Measurements from ENCODE around the gene CYP2D6. TPM values are rescaled to one million over a fixed set of nuclear protein-coding genes. Genes with fewer than 3 reads are reported as not detected.

Gene CYP2D6
- total and polyA plus RNA-seq, 2 of the 8 experiments (the other 6 are each of a cell fraction or from before 2014, with no cell fraction given) = 0.93 to 1.7 TPM

DNA sequence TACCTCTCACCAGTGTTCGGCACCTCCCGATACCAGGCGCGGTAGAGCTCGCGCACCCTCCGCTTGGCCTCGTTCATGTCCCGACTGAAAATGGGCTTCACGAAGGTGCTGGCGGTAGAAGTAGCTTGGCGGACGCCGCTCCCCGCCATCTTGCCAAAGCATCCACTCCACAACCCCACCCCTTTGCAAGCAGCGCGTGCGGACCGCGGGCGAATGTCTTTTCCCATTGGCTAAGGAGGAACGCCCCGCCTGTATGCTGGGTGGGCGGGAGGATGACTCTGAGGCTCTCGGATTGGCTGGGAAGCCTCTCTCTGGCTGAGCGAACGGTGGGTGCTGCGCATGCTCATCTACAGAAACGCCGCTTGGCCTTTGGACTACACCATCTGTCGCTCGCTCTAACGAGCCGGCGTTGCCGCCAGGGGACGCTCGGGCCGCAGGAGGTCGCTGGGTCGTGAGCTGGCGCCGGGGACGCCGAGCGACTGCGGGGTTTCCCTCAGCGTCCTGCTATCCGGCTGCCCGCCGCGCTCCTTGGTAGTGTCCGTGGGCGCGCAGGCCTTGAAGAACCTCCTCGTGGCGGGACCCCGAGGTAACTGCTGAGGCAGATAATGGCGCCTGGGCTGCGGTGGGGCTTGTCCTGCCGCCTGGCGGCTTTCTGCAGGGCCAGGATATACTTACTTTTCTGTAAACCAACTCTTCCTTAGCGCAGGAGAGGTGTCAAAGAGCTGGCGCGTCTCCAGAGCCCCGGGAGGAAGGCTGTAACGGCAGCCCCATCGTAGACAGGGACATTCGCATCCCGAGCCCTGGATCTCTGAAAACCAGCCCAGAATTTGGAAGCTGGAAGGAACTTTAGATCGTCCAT is 39.8 kb downstream of the CYP2D6 start, which contains the start of gene NDUFA6 (continued):
- TF ChIP-seq, protein P1, sequence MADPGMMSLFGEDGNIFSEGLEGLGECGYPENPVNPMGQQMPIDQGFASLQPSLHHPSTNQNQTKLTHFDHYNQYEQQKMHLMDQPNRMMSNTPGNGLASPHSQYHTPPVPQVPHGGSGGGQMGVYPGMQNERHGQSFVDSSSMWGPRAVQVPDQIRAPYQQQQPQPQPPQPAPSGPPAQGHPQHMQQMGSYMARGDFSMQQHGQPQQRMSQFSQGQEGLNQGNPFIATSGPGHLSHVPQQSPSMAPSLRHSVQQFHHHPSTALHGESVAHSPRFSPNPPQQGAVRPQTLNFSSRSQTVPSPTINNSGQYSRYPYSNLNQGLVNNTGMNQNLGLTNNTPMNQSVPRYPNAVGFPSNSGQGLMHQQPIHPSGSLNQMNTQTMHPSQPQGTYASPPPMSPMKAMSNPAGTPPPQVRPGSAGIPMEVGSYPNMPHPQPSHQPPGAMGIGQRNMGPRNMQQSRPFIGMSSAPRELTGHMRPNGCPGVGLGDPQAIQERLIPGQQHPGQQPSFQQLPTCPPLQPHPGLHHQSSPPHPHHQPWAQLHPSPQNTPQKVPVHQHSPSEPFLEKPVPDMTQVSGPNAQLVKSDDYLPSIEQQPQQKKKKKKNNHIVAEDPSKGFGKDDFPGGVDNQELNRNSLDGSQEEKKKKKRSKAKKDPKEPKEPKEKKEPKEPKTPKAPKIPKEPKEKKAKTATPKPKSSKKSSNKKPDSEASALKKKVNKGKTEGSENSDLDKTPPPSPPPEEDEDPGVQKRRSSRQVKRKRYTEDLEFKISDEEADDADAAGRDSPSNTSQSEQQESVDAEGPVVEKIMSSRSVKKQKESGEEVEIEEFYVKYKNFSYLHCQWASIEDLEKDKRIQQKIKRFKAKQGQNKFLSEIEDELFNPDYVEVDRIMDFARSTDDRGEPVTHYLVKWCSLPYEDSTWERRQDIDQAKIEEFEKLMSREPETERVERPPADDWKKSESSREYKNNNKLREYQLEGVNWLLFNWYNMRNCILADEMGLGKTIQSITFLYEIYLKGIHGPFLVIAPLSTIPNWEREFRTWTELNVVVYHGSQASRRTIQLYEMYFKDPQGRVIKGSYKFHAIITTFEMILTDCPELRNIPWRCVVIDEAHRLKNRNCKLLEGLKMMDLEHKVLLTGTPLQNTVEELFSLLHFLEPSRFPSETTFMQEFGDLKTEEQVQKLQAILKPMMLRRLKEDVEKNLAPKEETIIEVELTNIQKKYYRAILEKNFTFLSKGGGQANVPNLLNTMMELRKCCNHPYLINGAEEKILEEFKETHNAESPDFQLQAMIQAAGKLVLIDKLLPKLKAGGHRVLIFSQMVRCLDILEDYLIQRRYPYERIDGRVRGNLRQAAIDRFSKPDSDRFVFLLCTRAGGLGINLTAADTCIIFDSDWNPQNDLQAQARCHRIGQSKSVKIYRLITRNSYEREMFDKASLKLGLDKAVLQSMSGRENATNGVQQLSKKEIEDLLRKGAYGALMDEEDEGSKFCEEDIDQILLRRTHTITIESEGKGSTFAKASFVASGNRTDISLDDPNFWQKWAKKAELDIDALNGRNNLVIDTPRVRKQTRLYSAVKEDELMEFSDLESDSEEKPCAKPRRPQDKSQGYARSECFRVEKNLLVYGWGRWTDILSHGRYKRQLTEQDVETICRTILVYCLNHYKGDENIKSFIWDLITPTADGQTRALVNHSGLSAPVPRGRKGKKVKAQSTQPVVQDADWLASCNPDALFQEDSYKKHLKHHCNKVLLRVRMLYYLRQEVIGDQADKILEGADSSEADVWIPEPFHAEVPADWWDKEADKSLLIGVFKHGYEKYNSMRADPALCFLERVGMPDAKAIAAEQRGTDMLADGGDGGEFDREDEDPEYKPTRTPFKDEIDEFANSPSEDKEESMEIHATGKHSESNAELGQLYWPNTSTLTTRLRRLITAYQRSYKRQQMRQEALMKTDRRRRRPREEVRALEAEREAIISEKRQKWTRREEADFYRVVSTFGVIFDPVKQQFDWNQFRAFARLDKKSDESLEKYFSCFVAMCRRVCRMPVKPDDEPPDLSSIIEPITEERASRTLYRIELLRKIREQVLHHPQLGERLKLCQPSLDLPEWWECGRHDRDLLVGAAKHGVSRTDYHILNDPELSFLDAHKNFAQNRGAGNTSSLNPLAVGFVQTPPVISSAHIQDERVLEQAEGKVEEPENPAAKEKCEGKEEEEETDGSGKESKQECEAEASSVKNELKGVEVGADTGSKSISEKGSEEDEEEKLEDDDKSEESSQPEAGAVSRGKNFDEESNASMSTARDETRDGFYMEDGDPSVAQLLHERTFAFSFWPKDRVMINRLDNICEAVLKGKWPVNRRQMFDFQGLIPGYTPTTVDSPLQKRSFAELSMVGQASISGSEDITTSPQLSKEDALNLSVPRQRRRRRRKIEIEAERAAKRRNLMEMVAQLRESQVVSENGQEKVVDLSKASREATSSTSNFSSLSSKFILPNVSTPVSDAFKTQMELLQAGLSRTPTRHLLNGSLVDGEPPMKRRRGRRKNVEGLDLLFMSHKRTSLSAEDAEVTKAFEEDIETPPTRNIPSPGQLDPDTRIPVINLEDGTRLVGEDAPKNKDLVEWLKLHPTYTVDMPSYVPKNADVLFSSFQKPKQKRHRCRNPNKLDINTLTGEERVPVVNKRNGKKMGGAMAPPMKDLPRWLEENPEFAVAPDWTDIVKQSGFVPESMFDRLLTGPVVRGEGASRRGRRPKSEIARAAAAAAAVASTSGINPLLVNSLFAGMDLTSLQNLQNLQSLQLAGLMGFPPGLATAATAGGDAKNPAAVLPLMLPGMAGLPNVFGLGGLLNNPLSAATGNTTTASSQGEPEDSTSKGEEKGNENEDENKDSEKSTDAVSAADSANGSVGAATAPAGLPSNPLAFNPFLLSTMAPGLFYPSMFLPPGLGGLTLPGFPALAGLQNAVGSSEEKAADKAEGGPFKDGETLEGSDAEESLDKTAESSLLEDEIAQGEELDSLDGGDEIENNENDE (IDR thresholded peaks at IDR 0.05; ENCODE audit: insufficient replicate concordance, low read length) = no peak
- TF ChIP-seq POLR2A (IDR thresholded peaks at IDR 0.05; ENCODE audit: control extremely low read depth in 1 of 2, low read depth in 2 of 2, low read length in 2 of 2) = peak; percentile 92 to 97
- TF ChIP-seq SIRT6 (IDR thresholded peaks at IDR 0.05; ENCODE audit: low read length) = no peak
- TF ChIP-seq CTBP2 (IDR thresholded peaks at IDR 0.05; ENCODE audit: borderline replicate concordance, insufficient read depth, insufficient read length, low read length) = peak; percentile 33
- TF ChIP-seq RBBP5 (IDR thresholded peaks at IDR 0.05; ENCODE audit: borderline replicate concordance, low read depth, low read length) = peak; percentile 84
- TF ChIP-seq, protein P2, sequence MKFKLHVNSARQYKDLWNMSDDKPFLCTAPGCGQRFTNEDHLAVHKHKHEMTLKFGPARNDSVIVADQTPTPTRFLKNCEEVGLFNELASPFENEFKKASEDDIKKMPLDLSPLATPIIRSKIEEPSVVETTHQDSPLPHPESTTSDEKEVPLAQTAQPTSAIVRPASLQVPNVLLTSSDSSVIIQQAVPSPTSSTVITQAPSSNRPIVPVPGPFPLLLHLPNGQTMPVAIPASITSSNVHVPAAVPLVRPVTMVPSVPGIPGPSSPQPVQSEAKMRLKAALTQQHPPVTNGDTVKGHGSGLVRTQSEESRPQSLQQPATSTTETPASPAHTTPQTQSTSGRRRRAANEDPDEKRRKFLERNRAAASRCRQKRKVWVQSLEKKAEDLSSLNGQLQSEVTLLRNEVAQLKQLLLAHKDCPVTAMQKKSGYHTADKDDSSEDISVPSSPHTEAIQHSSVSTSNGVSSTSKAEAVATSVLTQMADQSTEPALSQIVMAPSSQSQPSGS (IDR thresholded peaks at IDR 0.05; ENCODE audit: low read length) = no peak
- TF ChIP-seq PHF8 (conservative IDR thresholded peaks at IDR 0.05; ENCODE audit: low read depth, low read length) = peak; percentile 97

Measured in H1 (cell line).